Endothelial cell of umbilical vein (primary cell): ENCODE results near the gene MBTPS1. TPM values are rescaled to one million over a fixed set of nuclear protein-coding genes. Genes with fewer than 3 reads are reported as not detected.

Experiments used
- BruUV-seq: library from RNA; stranded (reverse); fragments of 400-500 nt; replicated peaks from 2 replicates; lab custom pipeline; 2021; lab: Mats Ljungman, UMichigan
- CTCF ChIA-PET: fragments of 300-600, 350-600 bp; sonication (Branson Sonifier 250); formaldehyde crosslinking; loops from one replicate; lab custom pipeline; 2021; ENCODE audit warnings: antibody characterized with exemption, inconsistent platforms; lab: Charles Lee
- POLR2A ChIA-PET: fragments of 300-600, 350-600 bp; sonication (Branson Sonifier 250); formaldehyde crosslinking; loops from one replicate; lab custom pipeline; 2021; ENCODE audit warnings: antibody characterized with exemption, inconsistent platforms; lab: Charles Lee
- DNase-seq: peaks from one replicate; pipeline ENCODE4 v3.0.0-alpha.2; 2011; ENCODE audit warnings: low read depth, low spot score
- FAIRE-seq: peaks from 2 replicates; lab custom pipeline; 2011; peaks lifted over from hg19 to GRCh38; lab: Jason Lieb, UNC
- H2AFZ ChIP-seq: 2 replicates; pipeline ENCODE4 v1.6.0; 2012; ENCODE audit warnings: low read depth, low read length, control low read depth, inconsistent platforms
- H3K27ac ChIP-seq: 2 replicates; pipeline ENCODE4 v1.5.1; 2011; ENCODE audit warnings: low read depth, mild to moderate bottlenecking, control low read depth, low read length, moderate library complexity; ENCODE audit not compliant: insufficient read depth
- H3K27me3 ChIP-seq, 2 experiments: 2 replicates each; pipeline versions ENCODE4 v1.6.0 to v1.6.1; 2011; ENCODE audit warnings: low read length in 2 of 2, mixed read lengths in 1 of 2; ENCODE audit not compliant: control insufficient read depth in 2 of 2, insufficient read depth in 2 of 2
- H3K36me3 ChIP-seq, 2 experiments: 2 replicates in 1 of 2; 3 replicates in 1 of 2; pipeline ENCODE4 v1.5.1; 2011; ENCODE audit warnings: low read length in 2 of 2, mild to moderate bottlenecking in 1 of 2, moderate library complexity in 1 of 2; ENCODE audit not compliant: control insufficient read depth in 2 of 2, insufficient read depth in 2 of 2; ENCODE audit errors: extremely low read depth in 1 of 2
- H3K4me1 ChIP-seq: 3 replicates; pipeline ENCODE4 v1.5.1; 2011; ENCODE audit warnings: mild to moderate bottlenecking, low read length; ENCODE audit not compliant: control insufficient read depth, insufficient read depth; ENCODE audit errors: extremely low read depth
- H3K4me2 ChIP-seq: 2 replicates; pipeline ENCODE4 v1.6.1; 2011; ENCODE audit warnings: low read length, control low read depth, mixed read lengths; ENCODE audit not compliant: insufficient read depth
- H3K4me3 ChIP-seq, 3 experiments: fragments of 200-600 bp in 1 of 3; sonication (generic), shearing (Covaris generic) in 1 of 3; replicated peaks in 1 of 3; 2 replicates each; pipeline ENCODE4 v1.5.1; 2011 to 2016; ENCODE audit warnings: control low read depth in 3 of 3, low read length in 3 of 3, mild to moderate bottlenecking in 2 of 3, inconsistent platforms in 1 of 3, low read depth in 1 of 3, moderate library complexity in 1 of 3; ENCODE audit not compliant: insufficient read depth in 1 of 3
- H3K79me2 ChIP-seq: 2 replicates; pipeline ENCODE4 v1.6.0; 2012; ENCODE audit warnings: low read length, inconsistent platforms; ENCODE audit not compliant: control insufficient read depth, insufficient read depth
- H3K9ac ChIP-seq: replicated peaks from 2 replicates; pipeline ENCODE3; 2011; ENCODE audit warnings: low read length, control low read depth; ENCODE audit not compliant: insufficient read depth; ENCODE audit errors: extremely low read depth
- H3K9me1 ChIP-seq: replicated peaks from 3 replicates; pipeline ENCODE4 v1.6.0; 2011; ENCODE audit warnings: mild to moderate bottlenecking, low read length; ENCODE audit not compliant: control insufficient read depth, insufficient read depth; ENCODE audit errors: extremely low read depth
- H3K9me3 ChIP-seq: replicated peaks from 2 replicates; pipeline ENCODE4 v1.5.1; 2012; ENCODE audit warnings: low read length, inconsistent platforms; ENCODE audit not compliant: control insufficient read depth, insufficient read depth
- H4K20me1 ChIP-seq: replicated peaks from 2 replicates; pipeline ENCODE3; 2011; ENCODE audit warnings: mild to moderate bottlenecking, low read length; ENCODE audit not compliant: control insufficient read depth, insufficient read depth; ENCODE audit errors: extremely low read depth
- EZH2 ChIP-seq: IDR thresholded peaks from 2 replicates; pipeline ENCODE4 v1.6.1; 2012; ENCODE audit warnings: borderline replicate concordance, low read depth, mild to moderate bottlenecking, moderate library complexity, low read length, inconsistent platforms; ENCODE audit not compliant: severe bottlenecking
- GATA2 ChIP-seq: IDR thresholded peaks from 2 replicates; pipeline ENCODE4 v1.7.0; 2011; ENCODE audit warnings: low read depth, mild to moderate bottlenecking, moderate library complexity, mixed read lengths, low read length; ENCODE audit not compliant: insufficient read length, insufficient read depth
- MYC ChIP-seq: IDR thresholded peaks from one replicate; pipeline ENCODE4 v1.6.1; 2011; ENCODE audit warnings: mild to moderate bottlenecking, low read depth, low read length
- POLR2AphosphoS5 ChIP-seq: IDR thresholded peaks from 2 replicates; pipeline ENCODE4 v1.6.1; 2012; ENCODE audit warnings: low read depth, mild to moderate bottlenecking, control low read depth, low read length, moderate library complexity; ENCODE audit not compliant: insufficient read depth
- dilution Hi-C: fragments of 300-500 bp; cut with MboI; formaldehyde crosslinking; loops from one replicate; pipeline ENCODE4 v1.15.0; 2019; ENCODE audit warnings: low sequenced_read_pairs; ENCODE audit not compliant: extremely low pct_ligation_motif_present
- intact Hi-C: fragments of 100-400 bp; cut with micrococcal nuclease; formaldehyde crosslinking; loops from one replicate; pipeline ENCODE4 v1.10.0; 2022
- polyA plus RNA-seq, 4 experiments: library from polyadenylated mRNA; depleted of rRNA in 3 of 4; stranded (reverse) in 3 of 4; unstranded in 1 of 4; fragments of >200 nt; gene quantifications; 2 replicates each; pipeline versions ENCODE4 v1.2.1 to v1.2.3, GENCODE V29; 2011 to 2012; ENCODE audit warnings: missing spikeins in 1 of 4
- total RNA-seq: library from RNA; stranded (reverse); gene quantifications from 2 replicates; pipeline ENCODE4 v1.2.3, GENCODE V29; 2021
- TF ChIP-seq, protein P1 (sequence below): IDR thresholded peaks from 2 replicates; pipeline ENCODE4 v1.6.1; 2011; ENCODE audit not compliant: insufficient read depth, insufficient read length
- TF ChIP-seq, protein P2 (sequence below), 2 donors: IDR thresholded peaks; 1 replicate in 1 of 2; 2 replicates in 1 of 2; pipeline ENCODE4 v1.5.1; 2011; ENCODE audit warnings: low read length in 2 of 2, mild to moderate bottlenecking in 2 of 2, moderate library complexity in 2 of 2, control low read depth in 1 of 2, inconsistent platforms in 1 of 2, low read depth in 1 of 2; ENCODE audit not compliant: insufficient read depth in 1 of 2; ENCODE audit errors: extremely low read depth in 1 of 2

The MBTPS1 gene
- total and polyA plus RNA-seq, 2 donors (not counting 3 experiments of a cell fraction or from before 2014, with no cell fraction given): 82.3 to 99.6 TPM

GRCh38 chr16:84105948-84106740 is 10.6 kb downstream of the MBTPS1 start:
- Histone ChIP-seq H3K79me2 (peaks cover 73% of the 10 kb centered on the region), H3K27me3 (no peaks in the 10 kb centered on the region), H3K4me1 (no peaks in the 10 kb centered on the region), H3K9me3 (no peaks in the 10 kb centered on the region), H3K4me2 (no peak overlapping the region), H3K4me3 (no peak overlapping the region), H3K9ac (no peak overlapping the region), H3K9me1 (no peaks in the 10 kb centered on the region), H2AFZ (no peak overlapping the region), H3K27ac (no peak overlapping the region), H4K20me1 (peaks cover 6% of the 10 kb centered on the region), H3K36me3 (peaks cover 3 to 16% of the 10 kb centered on the region in 2 experiments)
- TF ChIP-seq MYC (no peak), EZH2 (no peak), GATA2 (no peak), POLR2AphosphoS5 (no peak)
- TF ChIP-seq, protein P1, sequence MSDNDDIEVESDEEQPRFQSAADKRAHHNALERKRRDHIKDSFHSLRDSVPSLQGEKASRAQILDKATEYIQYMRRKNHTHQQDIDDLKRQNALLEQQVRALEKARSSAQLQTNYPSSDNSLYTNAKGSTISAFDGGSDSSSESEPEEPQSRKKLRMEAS: no peak
- TF ChIP-seq, protein P2, sequence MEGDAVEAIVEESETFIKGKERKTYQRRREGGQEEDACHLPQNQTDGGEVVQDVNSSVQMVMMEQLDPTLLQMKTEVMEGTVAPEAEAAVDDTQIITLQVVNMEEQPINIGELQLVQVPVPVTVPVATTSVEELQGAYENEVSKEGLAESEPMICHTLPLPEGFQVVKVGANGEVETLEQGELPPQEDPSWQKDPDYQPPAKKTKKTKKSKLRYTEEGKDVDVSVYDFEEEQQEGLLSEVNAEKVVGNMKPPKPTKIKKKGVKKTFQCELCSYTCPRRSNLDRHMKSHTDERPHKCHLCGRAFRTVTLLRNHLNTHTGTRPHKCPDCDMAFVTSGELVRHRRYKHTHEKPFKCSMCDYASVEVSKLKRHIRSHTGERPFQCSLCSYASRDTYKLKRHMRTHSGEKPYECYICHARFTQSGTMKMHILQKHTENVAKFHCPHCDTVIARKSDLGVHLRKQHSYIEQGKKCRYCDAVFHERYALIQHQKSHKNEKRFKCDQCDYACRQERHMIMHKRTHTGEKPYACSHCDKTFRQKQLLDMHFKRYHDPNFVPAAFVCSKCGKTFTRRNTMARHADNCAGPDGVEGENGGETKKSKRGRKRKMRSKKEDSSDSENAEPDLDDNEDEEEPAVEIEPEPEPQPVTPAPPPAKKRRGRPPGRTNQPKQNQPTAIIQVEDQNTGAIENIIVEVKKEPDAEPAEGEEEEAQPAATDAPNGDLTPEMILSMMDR (IDR thresholded peaks at IDR 0.05; ENCODE audit: extremely low read depth in 1 of 2, insufficient read depth in 1 of 2, low read depth in 1 of 2, low read length in 2 of 2): no peak
- DNase-seq: no peak
- POLR2A ChIA-PET: no interaction called here
- FAIRE-seq: no peak
- intact Hi-C loops: no loop called here
- dilution Hi-C loops: no loop called here
- BruUV-seq: no TSS peak
- CTCF ChIA-PET: interaction anchor here (1.3 to 1.9 kb wide), 4 partner anchors 10 to 67 kb away, joined by 3 to 8 read pairs (median 6); partner anchors contain the start of gene MBTPS1
